ENCODE data around the gene LMNA.
"Not testable (repeated sequence)": the region's sequence is repeated elsewhere in the genome, so short reads cannot be mapped to it uniquely, and the experiment has no call there.

Gene LMNA

DNA sequence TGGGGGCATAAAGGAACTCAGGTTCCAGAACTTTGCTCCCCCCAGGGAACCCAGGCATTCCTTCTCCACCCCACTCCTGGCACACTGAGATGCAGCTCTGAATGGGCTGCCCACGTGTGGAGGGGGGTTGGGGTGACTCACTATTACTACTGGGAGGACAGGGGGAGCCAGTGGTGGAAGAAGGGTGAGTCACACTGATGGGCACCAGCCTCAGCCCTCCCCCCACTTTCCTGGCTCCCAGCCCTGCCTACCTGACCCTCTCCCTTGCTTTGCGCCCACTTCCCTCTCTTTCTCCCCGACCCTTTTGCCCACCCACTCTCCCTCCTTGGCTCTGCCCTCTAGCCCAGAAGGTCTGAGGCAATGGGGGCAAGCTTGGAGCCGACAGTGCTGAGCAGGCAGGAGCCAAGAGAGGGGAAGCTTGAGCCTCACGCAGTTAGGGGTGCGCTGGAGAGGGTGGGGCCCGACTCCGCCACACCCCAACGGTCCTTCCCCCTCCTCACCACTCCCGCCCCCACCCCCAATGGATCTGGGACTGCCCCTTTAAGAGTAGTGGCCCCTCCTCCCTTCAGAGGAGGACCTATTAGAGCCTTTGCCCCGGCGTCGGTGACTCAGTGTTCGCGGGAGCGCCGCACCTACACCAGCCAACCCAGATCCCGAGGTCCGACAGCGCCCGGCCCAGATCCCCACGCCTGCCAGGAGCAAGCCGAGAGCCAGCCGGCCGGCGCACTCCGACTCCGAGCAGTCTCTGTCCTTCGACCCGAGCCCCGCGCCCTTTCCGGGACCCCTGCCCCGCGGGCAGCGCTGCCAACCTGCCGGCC, at the start of gene LMNA:
Gene LMNA, plus strand, starts transcription at position 611 of the 818 bp plus-strand sequence. CDS start 208 bp downstream, outside the sequence.
- DNase-seq: peak; percentile 76

DNA sequence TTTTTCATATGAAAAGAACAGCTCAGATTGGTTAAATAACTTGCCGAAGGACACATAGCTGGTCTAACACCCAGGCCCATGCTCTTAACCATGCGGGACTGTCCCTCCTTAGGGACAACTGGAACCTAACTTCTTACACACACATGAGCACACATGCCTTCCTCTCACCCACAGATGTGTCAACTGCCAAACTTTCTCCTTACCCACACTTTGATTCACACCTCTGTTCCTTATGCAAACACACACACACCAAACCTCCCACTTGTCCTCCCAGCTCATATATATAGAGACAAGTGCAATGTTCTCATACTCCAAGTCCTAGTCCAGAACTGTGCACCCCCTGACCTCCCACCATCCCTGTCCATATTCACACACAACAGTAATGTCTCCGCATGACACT, 49.3 kb upstream of the LMNA start:
- no peak for DNase-seq

DNA sequence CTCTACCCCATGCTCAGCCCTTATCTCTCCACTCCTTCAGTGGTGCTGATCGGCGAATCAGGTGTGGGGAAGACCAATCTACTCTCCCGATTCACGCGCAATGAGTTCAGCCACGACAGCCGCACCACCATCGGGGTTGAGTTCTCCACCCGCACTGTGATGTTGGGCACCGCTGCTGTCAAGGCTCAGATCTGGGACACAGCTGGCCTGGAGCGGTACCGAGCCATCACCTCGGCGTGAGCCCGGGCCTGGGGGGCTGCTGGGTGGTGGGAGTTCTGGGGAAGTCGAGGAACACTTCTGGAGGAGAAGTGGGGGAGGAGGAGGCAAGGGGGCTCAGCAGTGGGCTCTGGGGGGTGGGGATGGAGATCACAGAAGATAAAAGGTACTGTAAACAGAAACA, 48.6 kb upstream of the LMNA start:
- DNase-seq: no peak

DNA sequence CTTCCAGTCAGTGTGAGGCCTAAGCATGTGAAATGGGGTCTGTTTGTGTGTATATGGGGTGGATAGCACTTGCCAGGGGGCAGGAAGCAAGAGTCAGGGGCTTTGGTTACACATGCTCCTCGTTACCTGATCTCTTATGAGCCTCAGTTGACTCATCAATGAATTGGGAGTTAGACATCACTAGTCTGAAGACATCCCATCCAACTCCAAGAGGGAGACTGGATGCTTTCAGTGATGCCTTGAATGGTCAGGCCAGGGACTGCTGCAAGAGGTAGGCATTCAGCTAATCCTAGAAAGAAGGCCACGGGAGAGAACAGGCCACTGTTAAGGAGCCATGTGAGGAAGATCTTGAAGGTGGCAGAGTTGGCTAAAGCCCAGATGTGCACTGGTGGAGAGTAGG, 47.2 kb upstream of the LMNA start:
- no peak for DNase-seq

DNA sequence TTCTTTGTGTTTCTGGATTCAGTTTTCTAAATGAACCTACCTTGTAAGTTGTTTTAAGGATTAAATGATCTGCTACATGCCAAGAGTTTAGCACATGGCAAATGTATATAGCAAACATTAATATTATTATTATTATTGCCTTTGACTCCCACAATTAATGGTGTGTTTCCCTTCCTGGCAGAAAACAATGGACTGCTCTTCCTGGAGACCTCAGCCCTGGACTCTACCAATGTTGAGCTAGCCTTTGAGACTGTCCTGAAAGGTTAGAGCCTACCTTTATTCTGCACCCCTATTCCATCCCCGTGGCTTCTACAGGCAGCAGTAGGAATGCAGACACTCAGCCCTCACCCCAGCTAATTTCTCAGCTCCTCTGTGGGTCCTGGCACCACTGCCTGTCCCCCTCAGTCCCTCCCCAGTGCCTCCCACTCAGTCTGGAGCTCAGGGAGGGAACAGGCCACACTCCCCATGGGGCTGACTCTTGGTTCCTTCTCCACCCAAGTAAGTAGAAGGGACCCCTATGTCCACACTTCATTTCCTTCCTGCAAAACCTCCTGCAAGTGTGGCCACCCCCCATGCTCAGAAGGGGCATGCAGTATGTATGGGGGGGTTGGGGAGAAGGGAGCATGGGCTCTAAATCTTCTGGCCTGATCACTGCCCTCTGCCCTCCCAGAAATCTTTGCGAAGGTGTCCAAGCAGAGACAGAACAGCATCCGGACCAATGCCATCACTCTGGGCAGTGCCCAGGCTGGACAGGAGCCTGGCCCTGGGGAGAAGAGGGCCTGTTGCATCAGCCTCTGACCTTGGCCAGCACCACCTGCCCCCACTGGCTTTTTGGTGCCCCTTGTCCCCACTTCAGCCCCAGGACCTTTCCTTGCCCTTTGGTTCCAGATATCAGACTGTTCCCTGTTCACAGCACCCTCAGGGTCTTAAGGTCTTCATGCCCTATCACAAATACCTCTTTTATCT, 44.7 kb upstream of the LMNA start:
- no peak for DNase-seq

DNA sequence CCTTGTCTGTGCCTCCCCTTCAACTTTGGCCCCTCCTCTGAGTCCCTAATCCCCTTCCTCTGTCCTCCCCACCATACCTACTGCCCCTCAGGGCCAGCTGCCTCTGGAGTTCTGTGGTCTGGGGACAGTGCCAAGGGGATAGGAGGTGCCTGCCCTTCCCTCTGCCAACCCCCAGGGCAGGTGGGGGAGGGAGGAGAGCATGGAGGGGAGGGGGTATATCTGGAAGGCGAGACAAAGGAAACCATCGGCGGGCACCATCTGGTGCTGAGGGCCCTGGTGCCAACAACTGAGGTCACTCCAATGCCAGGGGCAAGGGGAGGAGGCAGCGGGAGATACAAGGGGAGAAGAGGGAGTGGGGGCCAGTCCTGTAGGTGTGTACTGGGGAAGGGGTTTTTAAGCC, 44.0 kb upstream of the LMNA start:
- no peak for DNase-seq

DNA sequence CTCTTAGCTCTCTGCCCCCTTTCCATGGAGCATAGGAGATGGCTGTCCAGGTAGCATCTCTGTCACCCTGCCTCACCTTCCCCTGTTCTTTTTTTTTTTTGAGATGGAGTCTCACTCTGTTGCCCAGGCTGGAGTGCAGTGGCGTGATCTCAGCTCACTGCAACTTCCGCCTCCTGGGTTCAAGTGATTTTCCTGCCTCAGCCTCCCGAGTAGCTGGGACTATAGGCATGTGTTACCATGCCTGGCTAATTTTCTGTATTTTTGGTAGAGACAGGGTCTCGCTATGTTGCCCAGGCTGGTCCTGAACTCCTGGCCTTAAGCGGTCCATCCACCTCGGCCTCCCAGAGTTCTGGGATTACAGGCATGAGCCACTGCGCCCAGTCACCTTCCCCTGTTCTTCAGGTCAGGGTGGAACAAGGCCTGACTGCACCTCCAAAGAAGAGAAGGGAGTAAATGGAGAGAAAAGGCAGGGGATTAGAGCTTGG, 43.1 kb upstream of the LMNA start:
- DNase-seq: not testable (repeated sequence)

DNA sequence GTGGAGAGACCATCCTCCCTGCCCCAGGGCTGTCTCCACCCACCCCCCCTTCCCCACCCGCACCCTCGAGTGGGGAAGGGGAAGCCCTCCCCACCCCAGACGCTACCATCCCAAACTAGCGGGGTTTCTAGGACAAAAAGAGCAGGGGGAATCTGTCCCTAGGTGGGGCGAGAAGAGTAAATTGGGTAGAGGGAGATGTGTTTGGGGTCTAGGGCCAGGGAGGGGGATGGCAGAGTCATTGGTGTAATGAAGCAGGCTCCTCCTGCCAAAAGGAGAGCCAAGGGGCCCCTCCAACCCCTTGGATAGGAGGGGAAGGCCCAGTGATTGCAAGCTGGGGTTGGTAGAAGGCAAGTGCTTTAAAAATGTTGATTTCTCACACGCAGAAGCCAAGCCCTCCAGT, 42.3 kb upstream of the LMNA start:
- DNase-seq: no peak

DNA sequence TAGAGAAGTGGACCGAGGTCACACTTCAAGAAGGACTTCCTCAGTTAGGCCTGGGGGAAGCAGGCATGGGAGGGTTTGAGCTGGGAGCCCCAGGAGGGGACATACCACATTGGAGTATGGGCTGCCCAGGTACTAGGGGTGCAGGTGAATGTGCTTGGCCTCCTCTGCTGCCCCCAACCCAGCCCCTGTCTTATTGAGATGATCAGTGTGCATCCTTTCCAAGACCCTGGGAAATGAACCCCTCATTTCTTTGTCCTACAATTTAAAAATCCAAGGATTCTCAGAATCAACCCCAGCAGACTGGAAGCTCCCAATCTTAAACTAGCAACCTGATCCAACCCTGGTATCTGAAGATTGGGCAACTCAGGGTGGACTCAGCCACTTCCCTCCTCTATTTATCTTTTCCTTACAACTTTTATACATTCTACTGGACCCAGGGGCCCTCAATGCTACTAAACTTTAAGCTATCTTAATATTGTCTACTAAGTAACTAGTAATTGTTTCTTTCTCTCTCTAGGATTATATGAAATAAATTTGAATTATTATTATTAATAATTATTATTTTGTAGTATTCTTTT, 41.3 kb upstream of the LMNA start:
- DNase-seq: no peak

DNA sequence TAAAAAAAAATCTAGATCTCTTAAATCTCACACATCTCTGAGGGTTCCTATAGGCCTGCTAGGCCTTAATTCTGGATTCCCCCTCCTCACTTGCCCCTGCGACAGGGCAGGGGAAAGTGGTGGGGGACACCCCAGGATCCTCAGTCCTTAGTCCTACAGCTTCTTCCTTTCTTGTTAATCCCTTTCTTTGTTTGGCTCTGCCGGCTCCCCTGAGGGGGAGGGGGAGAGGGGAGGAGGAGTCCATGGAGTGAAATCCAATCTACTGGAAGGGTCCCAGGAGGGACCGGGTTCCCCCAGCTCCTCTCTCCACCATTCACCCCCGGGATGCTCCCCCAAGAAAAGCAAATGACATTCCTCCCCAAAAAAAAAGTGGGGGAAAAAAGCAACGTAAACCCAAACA, 40.8 kb upstream of the LMNA start:
- no peak for DNase-seq

DNA sequence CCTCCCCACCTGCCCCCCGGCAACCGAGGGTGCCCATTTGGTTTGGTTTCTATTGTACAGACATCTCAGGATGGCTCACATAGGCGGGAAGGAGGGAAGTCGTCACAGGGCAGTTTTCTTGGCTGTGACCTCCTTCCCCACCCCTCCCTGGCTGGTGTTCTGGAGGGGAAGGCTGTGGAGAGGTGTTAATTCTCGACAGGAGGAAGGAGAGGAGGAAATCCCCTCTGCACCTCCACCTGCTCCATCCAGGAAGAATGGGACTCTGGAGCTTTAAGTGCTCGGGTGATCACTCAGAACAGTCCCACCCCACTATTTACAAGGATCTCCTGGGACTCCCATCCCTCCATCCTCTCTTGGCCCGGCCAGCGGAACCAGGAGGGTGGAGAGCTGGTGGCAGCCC, 39.9 kb upstream of the LMNA start:
- no peak for DNase-seq

DNA sequence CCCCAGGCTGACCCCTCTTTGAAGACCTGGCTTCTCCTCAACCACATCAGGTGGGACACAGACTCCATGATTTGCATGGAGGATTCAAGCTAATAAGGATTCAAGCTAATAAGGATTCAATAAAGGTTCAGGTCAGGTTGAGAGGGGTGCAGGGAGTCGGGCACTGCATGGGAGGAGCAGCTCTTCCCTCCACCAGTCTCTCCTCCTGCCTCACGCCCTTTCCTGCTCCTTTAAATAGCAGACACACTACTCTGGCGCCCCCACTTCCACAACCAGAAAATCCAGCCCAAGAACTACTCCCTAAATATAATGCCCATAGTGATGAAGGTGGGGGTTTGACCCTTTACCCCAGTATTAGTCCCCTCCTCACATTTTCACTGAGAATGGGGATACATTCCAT, 39.3 kb upstream of the LMNA start:
- DNase-seq: no peak

DNA sequence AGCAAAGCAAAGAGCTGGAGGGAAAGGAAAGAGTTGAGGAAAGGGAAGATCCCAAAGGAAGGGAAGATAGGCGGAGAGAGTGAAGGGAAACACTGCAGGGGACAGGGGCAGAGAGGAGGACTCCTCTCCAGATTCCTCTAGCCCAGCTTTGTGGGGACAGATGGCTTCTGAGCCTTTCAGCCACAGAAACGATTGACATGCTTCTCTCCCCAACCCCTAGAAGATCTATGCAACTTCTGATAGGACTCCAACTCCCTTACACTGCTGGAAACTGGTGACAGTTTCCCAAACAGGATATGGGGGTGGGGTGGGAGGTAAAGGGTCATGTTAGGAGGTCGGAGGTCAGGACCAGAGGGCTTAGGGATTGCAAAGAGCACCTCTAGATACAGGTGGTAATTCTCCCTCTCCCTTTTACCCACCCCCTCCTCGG, 38.7 kb upstream of the LMNA start:
- DNase-seq: no peak

DNA sequence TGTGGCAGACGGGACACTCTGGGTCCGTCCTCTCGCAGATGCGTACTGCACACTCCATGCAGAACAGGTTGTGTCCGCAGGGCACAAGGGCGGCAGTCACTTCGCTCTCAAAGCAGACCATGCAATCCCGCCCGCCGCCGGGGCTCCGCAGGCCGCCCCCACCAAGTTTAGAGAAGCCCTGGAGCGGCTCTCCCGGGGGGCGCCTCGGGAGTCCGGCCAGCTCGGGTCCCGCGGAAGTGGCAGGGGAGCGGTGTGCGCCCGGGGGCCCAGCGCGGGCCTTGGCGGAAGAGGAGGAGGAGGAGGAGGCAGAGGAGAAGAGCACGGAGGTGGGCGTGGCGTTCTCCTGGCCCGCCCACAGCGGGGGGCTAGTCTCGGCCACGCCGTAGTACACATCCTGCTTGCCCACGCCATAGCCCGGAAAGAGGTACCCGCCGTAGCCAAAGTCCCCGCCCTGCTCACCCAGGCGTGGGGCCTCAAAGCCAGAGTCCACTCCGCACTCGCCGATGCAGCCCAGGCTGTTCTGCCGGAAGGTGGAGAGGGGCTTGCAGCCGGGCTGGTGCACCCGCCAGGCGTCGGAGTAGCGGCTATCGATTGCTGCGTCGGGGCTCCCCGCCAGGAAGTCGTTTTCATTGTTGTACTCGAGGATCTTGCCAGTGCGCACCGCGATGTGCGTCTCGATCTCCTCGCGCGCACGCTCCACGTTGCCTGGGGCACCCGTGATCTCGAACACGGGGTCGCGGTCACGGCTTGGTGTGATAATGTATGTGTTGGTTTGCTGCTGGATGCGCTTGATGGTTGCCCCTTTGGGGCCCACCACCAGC, 37.7 kb upstream of the LMNA start:
- DNase-seq: no peak

DNA sequence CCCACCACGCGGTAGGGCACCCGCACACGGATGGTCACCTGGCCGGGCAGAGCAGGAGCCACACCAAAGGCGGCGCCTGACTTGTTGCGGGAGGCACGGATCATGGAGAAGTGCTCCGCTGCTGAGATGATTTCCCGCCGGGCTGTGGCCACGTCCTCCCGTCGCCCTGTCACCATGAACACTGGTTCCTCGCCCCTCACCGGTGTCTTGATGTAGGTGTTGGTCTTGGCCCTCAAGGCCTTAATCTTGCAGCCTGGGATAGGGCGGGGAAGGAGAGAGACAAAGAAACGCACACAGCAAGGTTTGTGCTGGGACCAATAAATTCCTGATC, 37.1 kb upstream of the LMNA start:
- DNase-seq: no peak

DNA sequence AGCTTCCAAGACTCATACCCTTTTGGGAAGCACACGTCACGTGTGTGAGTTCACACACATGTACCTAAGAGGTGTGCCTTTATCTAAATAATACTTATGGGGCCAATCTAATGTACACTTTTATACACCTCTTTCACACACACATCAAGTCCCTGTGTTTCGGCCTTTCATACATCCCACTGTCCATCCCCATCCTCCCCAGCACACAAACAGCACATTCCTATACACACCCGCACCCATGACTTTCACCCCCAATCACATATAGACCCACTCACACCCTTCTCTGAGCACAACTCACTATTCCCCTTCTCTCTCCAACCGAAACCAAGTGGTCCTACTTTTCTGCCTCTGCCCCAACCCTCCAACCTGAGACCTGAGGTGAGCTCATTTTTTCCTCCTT, 35.8 kb upstream of the LMNA start:
- DNase-seq: no peak

DNA sequence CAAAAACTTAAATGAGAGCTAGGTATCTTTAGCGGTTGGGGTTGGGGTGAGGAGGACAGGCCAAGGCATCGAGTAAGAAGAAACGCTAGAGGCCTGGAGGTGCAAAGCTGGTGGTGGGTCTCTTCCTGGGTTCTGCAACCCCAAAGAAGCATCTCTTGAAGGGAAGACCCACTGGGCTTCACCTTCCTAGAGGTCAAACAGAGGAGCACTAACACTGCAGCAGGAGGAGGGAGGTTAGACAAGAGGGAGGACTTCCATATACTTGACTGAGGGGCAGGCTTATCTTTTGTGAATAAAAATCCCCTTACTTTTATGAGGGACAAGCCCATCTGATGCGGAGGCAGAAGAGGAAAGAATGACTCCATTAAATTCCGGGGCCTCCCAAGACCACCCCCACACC, 34.7 kb upstream of the LMNA start:
- no peak for DNase-seq

DNA sequence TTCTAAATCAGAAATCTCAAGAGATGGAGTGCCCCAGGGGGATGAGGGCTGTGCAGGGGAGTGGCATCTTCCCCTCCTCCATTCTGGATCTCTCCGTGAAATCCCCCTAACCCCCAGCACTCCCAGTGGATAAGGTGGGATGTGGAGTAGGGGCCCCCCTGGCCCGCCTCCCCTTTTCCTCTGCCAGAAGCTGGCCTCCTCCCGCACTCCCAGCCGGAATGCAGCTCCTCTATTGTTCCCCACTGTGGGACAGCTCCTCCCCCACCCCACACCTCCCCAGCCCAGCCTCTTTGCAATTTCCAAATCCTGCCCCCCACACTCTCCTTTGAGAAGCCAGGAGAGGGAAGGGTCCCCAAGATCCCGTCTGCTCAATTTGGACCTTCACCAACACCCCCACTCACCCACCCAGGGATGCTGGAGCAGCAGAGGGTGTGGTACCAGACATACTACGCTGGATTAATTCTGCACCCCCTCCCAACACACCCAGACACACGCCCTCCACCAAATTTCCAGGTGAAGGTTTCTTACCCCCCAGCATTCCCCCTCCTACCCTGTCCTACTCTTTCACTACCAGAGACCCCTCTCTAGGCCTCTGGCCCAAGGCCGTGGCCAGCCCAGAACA, 34.2 kb upstream of the LMNA start:
- no peak for DNase-seq

DNA sequence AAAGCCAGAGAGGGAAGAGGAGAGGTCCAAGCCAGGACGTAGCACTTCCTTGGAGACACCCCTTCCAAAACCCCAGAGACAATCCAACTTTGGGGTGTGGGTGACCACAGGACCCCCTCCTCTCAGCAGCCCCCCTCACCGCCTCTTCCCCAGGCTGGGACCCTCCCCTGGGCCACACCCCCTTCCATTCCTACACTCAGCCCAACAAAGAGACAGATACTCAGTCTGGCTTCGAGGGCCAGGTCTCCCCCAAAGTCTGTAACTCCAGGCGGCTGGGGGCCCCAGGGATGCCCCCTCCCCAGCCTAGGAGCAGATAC, 33.7 kb upstream of the LMNA start:
- DNase-seq: no peak

DNA sequence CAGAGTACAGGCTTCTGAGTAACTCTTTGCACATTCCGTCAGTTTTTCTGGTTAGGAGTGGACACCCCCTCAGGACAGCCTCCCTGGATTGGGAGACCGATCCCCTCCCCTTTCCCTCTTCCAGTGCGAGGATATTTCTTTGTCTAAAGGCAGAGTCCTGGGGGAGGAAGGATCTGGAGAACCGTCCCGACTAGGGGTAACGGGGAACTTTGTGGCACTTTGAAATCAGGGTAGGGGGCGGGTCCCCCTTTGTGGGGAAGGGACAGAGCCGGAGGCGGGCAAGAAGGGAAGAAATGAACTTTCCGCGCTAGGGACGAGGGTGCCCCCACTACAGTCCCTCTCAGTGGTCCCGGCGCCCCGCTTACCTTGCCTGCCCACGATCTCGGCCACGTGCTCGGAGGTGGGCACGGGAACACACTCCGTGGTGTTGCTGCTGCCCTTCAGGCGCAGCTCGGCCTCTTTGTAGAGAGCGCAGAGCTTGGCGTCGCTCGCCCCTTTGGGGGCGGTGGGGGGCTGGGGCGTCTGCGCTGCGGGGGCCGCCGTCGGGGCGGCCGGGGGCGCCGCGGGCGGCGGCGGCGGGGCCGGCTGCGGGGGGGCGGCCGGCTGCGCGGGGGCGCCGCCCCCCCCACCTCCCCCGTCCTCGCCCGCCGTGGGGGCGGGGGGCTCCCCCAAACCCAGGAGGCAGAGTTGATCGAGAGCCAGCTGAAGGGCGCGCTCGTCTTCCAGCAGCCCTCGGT, 33.2 kb upstream of the LMNA start:
- DNase-seq: peak; percentile 32

DNA sequence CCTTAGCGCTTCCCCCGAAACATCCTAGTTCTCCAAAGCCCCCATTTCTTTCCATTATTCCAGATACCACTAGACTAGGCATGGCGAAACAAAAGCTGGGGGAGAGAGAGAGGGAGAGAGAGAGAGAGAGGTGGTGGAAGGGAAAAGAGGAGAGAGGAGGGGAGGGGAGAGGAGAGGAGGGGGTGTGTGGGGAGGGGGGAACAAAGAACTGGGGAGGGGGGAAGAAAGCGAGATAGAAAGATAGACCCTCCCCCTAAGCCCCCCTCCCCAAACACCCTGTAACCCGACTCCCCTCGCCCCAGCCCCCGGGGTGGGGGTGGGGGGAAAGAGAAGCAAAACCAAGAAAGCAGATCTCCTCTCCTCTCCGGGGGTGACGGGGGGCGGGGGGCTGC, 32.6 kb upstream of the LMNA start:
- DNase-seq: peak; percentile 58
